ENCODE measurements around the gene PTPRU. TPM values are rescaled to one million over a fixed set of nuclear protein-coding genes. Genes with fewer than 3 reads are reported as not detected.

Gene PTPRU
- total and polyA plus RNA-seq, 2 experiments from 2014 or later, result 8.0 to 105 TPM

DNA sequence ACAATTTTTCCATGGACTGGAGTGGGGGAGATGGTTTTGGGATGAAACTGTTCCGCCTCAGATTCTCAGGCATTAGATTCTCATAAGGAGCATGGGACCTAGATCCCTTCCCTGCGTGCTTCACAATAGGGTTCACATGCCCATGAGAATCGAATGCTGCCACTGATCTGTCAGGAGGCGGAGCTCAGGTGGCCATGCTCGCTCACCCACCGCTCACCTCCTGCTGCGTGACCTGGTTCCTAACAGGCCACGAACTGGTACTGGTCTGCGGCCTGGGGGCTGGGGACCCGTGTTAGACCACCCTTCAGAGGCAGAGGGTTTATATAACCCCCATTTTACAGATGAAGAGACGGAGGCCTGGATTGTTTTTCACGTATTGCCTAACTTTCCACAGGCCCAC, 38.3 kb upstream of the PTPRU start:
- H3F3A ChIP-seq (replicated peaks; ENCODE audit: low read depth), result peaks cover 3% of the 10 kb centered on the region; the same call in 1 of the 2 replicates
- H3K27me3 Mint-ChIP-seq (ENCODE audit: insufficient read depth, low read depth, poor library complexity), result peaks cover 10% of the 10 kb centered on the region
- no peak for ATAC-seq
- no peak overlapping the region for H3K4me3 ChIP-seq
- no peak overlapping the region for H3K4me2 ChIP-seq
- no peaks in the 10 kb centered on the region for H3K79me2 ChIP-seq (replicated peaks; ENCODE audit: insufficient read depth)
- DNase-seq (ENCODE audit: low spot score), result no peak
- H3K36me3 ChIP-seq (ENCODE audit: insufficient read depth), result peaks cover 5% of the 10 kb centered on the region
- H2AFZ ChIP-seq, result no peak overlapping the region
- peaks cover 48% of the 10 kb centered on the region for H3K36me3 Mint-ChIP-seq (ENCODE audit: low read depth)
- no peak overlapping the region; the same call in 1 of the 2 replicates for H3K27ac Mint-ChIP-seq
- no peaks in the 10 kb centered on the region for H3K9me3 Mint-ChIP-seq
- H3K4me3 Mint-ChIP-seq, result no peak overlapping the region
- H3K4me1 ChIP-seq (ENCODE audit: insufficient read depth), result no peaks in the 10 kb centered on the region
- H3K27ac ChIP-seq (ENCODE audit: low read depth), result no peak overlapping the region
- H3K4me1 Mint-ChIP-seq, result peaks cover 11% of the 10 kb centered on the region
- H3K9me2 ChIP-seq (ENCODE audit: insufficient read depth), result no peaks in the 10 kb centered on the region
- TF ChIP-seq ZNF114 (CRISPR knock-in tag; IDR thresholded peaks at IDR 0.05), result no peak
- no peak for TF ChIP-seq EZH2phosphoT487 (IDR thresholded peaks at IDR 0.05; ENCODE audit: unreplicated experiment)
- TF ChIP-seq, protein P1, sequence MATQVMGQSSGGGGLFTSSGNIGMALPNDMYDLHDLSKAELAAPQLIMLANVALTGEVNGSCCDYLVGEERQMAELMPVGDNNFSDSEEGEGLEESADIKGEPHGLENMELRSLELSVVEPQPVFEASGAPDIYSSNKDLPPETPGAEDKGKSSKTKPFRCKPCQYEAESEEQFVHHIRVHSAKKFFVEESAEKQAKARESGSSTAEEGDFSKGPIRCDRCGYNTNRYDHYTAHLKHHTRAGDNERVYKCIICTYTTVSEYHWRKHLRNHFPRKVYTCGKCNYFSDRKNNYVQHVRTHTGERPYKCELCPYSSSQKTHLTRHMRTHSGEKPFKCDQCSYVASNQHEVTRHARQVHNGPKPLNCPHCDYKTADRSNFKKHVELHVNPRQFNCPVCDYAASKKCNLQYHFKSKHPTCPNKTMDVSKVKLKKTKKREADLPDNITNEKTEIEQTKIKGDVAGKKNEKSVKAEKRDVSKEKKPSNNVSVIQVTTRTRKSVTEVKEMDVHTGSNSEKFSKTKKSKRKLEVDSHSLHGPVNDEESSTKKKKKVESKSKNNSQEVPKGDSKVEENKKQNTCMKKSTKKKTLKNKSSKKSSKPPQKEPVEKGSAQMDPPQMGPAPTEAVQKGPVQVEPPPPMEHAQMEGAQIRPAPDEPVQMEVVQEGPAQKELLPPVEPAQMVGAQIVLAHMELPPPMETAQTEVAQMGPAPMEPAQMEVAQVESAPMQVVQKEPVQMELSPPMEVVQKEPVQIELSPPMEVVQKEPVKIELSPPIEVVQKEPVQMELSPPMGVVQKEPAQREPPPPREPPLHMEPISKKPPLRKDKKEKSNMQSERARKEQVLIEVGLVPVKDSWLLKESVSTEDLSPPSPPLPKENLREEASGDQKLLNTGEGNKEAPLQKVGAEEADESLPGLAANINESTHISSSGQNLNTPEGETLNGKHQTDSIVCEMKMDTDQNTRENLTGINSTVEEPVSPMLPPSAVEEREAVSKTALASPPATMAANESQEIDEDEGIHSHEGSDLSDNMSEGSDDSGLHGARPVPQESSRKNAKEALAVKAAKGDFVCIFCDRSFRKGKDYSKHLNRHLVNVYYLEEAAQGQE (IDR thresholded peaks at IDR 0.05; ENCODE audit: unreplicated experiment), result no peak
- TF ChIP-seq CREB1 (CRISPR knock-in tag; IDR thresholded peaks at IDR 0.05; ENCODE audit: low read depth), result no peak
- TF ChIP-seq, protein P2, sequence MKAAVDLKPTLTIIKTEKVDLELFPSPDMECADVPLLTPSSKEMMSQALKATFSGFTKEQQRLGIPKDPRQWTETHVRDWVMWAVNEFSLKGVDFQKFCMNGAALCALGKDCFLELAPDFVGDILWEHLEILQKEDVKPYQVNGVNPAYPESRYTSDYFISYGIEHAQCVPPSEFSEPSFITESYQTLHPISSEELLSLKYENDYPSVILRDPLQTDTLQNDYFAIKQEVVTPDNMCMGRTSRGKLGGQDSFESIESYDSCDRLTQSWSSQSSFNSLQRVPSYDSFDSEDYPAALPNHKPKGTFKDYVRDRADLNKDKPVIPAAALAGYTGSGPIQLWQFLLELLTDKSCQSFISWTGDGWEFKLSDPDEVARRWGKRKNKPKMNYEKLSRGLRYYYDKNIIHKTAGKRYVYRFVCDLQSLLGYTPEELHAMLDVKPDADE (IDR thresholded peaks at IDR 0.05), result no peak
- TF ChIP-seq JUNB (IDR thresholded peaks at IDR 0.05; ENCODE audit: unreplicated experiment), result no peak
- TF ChIP-seq, protein P3, sequence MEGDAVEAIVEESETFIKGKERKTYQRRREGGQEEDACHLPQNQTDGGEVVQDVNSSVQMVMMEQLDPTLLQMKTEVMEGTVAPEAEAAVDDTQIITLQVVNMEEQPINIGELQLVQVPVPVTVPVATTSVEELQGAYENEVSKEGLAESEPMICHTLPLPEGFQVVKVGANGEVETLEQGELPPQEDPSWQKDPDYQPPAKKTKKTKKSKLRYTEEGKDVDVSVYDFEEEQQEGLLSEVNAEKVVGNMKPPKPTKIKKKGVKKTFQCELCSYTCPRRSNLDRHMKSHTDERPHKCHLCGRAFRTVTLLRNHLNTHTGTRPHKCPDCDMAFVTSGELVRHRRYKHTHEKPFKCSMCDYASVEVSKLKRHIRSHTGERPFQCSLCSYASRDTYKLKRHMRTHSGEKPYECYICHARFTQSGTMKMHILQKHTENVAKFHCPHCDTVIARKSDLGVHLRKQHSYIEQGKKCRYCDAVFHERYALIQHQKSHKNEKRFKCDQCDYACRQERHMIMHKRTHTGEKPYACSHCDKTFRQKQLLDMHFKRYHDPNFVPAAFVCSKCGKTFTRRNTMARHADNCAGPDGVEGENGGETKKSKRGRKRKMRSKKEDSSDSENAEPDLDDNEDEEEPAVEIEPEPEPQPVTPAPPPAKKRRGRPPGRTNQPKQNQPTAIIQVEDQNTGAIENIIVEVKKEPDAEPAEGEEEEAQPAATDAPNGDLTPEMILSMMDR (conservative IDR thresholded peaks at IDR 0.05; ENCODE audit: low read depth in 2 of 2), result no peak
- no peak for TF ChIP-seq EZH2 (IDR thresholded peaks at IDR 0.05; ENCODE audit: low read depth, unreplicated experiment)
- no peak for TF ChIP-seq ZNF331 (CRISPR knock-in tag; IDR thresholded peaks at IDR 0.05; ENCODE audit: low read depth)
- no peak for TF ChIP-seq NANOG (IDR thresholded peaks at IDR 0.05; ENCODE audit: borderline replicate concordance)
- no peaks in the 10 kb centered on the region for H4K20me1 ChIP-seq (replicated peaks; ENCODE audit: insufficient read depth)
- H3K27me3 ChIP-seq (ENCODE audit: insufficient read depth), result no peaks in the 10 kb centered on the region

Data from GM23338 (cell line).